MM.1S (cell line): ENCODE data around the gene IL22RA2.

Experiments
- DNase-seq: peaks from one replicate; pipeline ENCODE4 v3.0.0-alpha.2; 2015
- H2AFZ ChIP-seq: fragments of 300-600 bp; sonication (generic); 2 replicates; pipeline ENCODE4 v1.6.0; 2016; ENCODE audit warnings: antibody characterized with exemption, low read length
- H3F3A ChIP-seq: fragments of 300-600 bp; sonication (generic); 2 replicates; pipeline ENCODE4 v1.6.1; 2016; ENCODE audit warnings: mild to moderate bottlenecking, antibody characterized with exemption, low read length, moderate library complexity, mixed read lengths; ENCODE audit not compliant: insufficient read depth
- H3K27ac ChIP-seq: fragments of 300-600 bp; sonication (generic); 2 replicates; pipeline ENCODE4 v1.5.1; 2016; ENCODE audit warnings: mild to moderate bottlenecking, low read length
- H3K27me3 ChIP-seq: fragments of 300-600 bp; sonication (generic); replicated peaks from 2 replicates; pipeline ENCODE4 v1.6.0; 2016; ENCODE audit warnings: low read length; ENCODE audit not compliant: insufficient read depth
- H3K36me3 ChIP-seq: fragments of 300-600 bp; sonication (generic); replicated peaks from 2 replicates; pipeline ENCODE4 v1.6.1; 2016; ENCODE audit warnings: mild to moderate bottlenecking, low read length, mixed read lengths; ENCODE audit not compliant: insufficient read depth
- H3K4me1 ChIP-seq: fragments of 300-600 bp; sonication (generic); 2 replicates; pipeline ENCODE4 v1.6.1; 2016; ENCODE audit warnings: low read length, mixed read lengths
- H3K4me2 ChIP-seq: fragments of 300-600 bp; sonication (generic); 2 replicates; pipeline ENCODE4 v1.6.0; 2016; ENCODE audit warnings: low read depth, low read length
- H3K4me3 ChIP-seq: fragments of 300-600 bp; sonication (generic); 2 replicates; pipeline ENCODE4 v1.5.1; 2016; ENCODE audit warnings: low read length, mixed read lengths
- H3K79me2 ChIP-seq: fragments of 300-600 bp; sonication (generic); 2 replicates; pipeline ENCODE4 v1.6.1; 2016; ENCODE audit warnings: mixed run types, low read length, mixed read lengths
- H3K9ac ChIP-seq: fragments of 300-600 bp; sonication (generic); 2 replicates; pipeline ENCODE4 v1.6.1; 2016; ENCODE audit warnings: low read length, mixed read lengths
- H3K9me2 ChIP-seq: fragments of 300-600 bp; sonication (generic); replicated peaks from 2 replicates; pipeline ENCODE4 v1.6.1; 2016; ENCODE audit warnings: mild to moderate bottlenecking, low read length, mixed read lengths; ENCODE audit not compliant: insufficient read depth
- H3K9me3 ChIP-seq: fragments of 300-600 bp; sonication (generic); replicated peaks from 2 replicates; pipeline ENCODE4 v1.6.1; 2016; ENCODE audit warnings: mild to moderate bottlenecking, low read length, mixed read lengths; ENCODE audit not compliant: insufficient read depth
- H4K20me1 ChIP-seq: fragments of 300-600 bp; sonication (generic); 2 replicates; pipeline ENCODE4 v1.6.1; 2016; ENCODE audit warnings: mild to moderate bottlenecking, low read length, moderate library complexity, mixed read lengths; ENCODE audit not compliant: insufficient read depth
- CTCF ChIP-seq: fragments of 300-600 bp; sonication (generic); IDR thresholded peaks from 2 replicates; pipeline ENCODE4 v1.5.1; 2016; ENCODE audit warnings: antibody characterized with exemption, low read length, mixed read lengths
- EZH2 ChIP-seq: fragments of 300-600 bp; sonication (generic); optimal IDR thresholded peaks from 2 replicates; pipeline ENCODE3; 2017; ENCODE audit warnings: low read depth, mild to moderate bottlenecking, antibody characterized with exemption, low read length, mixed read lengths
- EZH2phosphoT487 ChIP-seq: fragments of 300-600 bp; sonication (generic); IDR thresholded peaks from 2 replicates; pipeline ENCODE4 v1.6.1; 2018; ENCODE audit warnings: antibody characterized with exemption, low read length

The IL22RA2 gene

GRCh38 chr6:137095093-137095492, 78.4 kb downstream of the IL22RA2 start:
- TF ChIP-seq CTCF (no peak), EZH2 (no peak), EZH2phosphoT487 (no peak)
- H2AFZ ChIP-seq, result no peak overlapping the region
- peaks cover 21% of the 10 kb centered on the region for H3K4me1 ChIP-seq
- H4K20me1 ChIP-seq, result no peaks in the 10 kb centered on the region
- H3K9me3 ChIP-seq, result no peaks in the 10 kb centered on the region
- H3F3A ChIP-seq, result no peaks in the 10 kb centered on the region
- H3K9me2 ChIP-seq, result no peaks in the 10 kb centered on the region
- H3K9ac ChIP-seq, result no peak overlapping the region
- H3K27ac ChIP-seq, result no peak overlapping the region
- no peak overlapping the region for H3K4me2 ChIP-seq
- no peaks in the 10 kb centered on the region for H3K27me3 ChIP-seq
- no peaks in the 10 kb centered on the region for H3K36me3 ChIP-seq
- H3K4me3 ChIP-seq, result no peak overlapping the region
- no peak for DNase-seq
- H3K79me2 ChIP-seq, result no peaks in the 10 kb centered on the region

GRCh38 chr6:137094411-137095008, 78.9 kb downstream of the IL22RA2 start:
- Histone ChIP-seq H3K9me3 (no peaks in the 10 kb centered on the region), H3K27ac (no peak overlapping the region), H3K27me3 (no peaks in the 10 kb centered on the region), H3K4me3 (no peak overlapping the region), H3F3A (no peaks in the 10 kb centered on the region), H4K20me1 (no peaks in the 10 kb centered on the region), H3K9ac (no peak overlapping the region), H3K36me3 (no peaks in the 10 kb centered on the region), H2AFZ (no peak overlapping the region), H3K79me2 (no peaks in the 10 kb centered on the region), H3K9me2 (no peaks in the 10 kb centered on the region), H3K4me2 (0 out of 2 replicates have a peak overlapping the region, but pooled peaks have one; percentile 13), H3K4me1 (peaks cover 21% of the 10 kb centered on the region)
- peak; percentile 72 for DNase-seq
- TF ChIP-seq EZH2 (no peak), EZH2phosphoT487 (no peak), CTCF (peak; percentile 80)
